Choroid plexus epithelial cell (primary cell): ENCODE data around the gene CTDSP2.

Experiments used
- DNase-seq: peaks from one replicate; pipeline ENCODE4 v3.0.0-alpha.2; 2010; ENCODE audit warnings: low read depth
- H3K4me3 ChIP-seq: 2 replicates; pipeline ENCODE4 v1.5.1; 2011; ENCODE audit warnings: low read depth, mild to moderate bottlenecking, control low read depth, low read length, moderate library complexity
- CTCF ChIP-seq: conservative IDR thresholded peaks from 2 replicates; pipeline ENCODE4 v1.5.1; 2011; ENCODE audit warnings: low read depth, mild to moderate bottlenecking, control low read depth, inconsistent platforms, low read length, moderate library complexity

CTDSP2 gene

GRCh38 chr12:57833672-57834071, 12.9 kb downstream of the CTDSP2 start:
- TF ChIP-seq CTCF, result no peak
- no peak overlapping the region for H3K4me3 ChIP-seq
- no peak for DNase-seq

GRCh38 chr12:57832966-57833365, 13.6 kb downstream of the CTDSP2 start:
- DNase-seq, result peak; percentile 37
- no peak for TF ChIP-seq CTCF
- H3K4me3 ChIP-seq, result no peak overlapping the region

- TF ChIP-seq CTCF, result no peak
- no peak overlapping the region for H3K4me3 ChIP-seq
- DNase-seq, result no peak
These were observed 16.1 kb downstream of the CTDSP2 start for GRCh38 chr12:57830393-57830792.

- no peak overlapping the region for H3K4me3 ChIP-seq
- TF ChIP-seq CTCF, result no peak
- no peak for DNase-seq
These were observed 17.3 kb downstream of the CTDSP2 start for GRCh38 chr12:57829025-57829777.

- no peak overlapping the region for H3K4me3 ChIP-seq
- TF ChIP-seq CTCF, result no peak
- no peak for DNase-seq
These were observed 19.6 kb downstream of the CTDSP2 start for GRCh38 chr12:57826966-57827365.

- DNase-seq, result no peak
- no peak overlapping the region for H3K4me3 ChIP-seq
- no peak for TF ChIP-seq CTCF
These were observed 20.1 kb downstream of the CTDSP2 start for GRCh38 chr12:57826400-57826799.

- DNase-seq, result no peak
- H3K4me3 ChIP-seq, result no peak overlapping the region
- TF ChIP-seq CTCF, result no peak
These were observed 21.1 kb downstream of the CTDSP2 start for GRCh38 chr12:57825451-57825850.
